GM12872 (cell line): ENCODE measurements around the gene TPRG1.

Experiments
- CTCF ChIP-seq: IDR thresholded peaks from 3 replicates; pipeline ENCODE4 v1.5.1; 2011; ENCODE audit warnings: low read depth, mild to moderate bottlenecking, low read length, moderate library complexity; ENCODE audit not compliant: insufficient read depth

Gene TPRG1

GRCh38 chr3:189204937-189205336, 33.2 kb downstream of the TPRG1 start:
- TF ChIP-seq CTCF: no peak

GRCh38 chr3:189210251-189210770, 38.5 kb downstream of the TPRG1 start:
- TF ChIP-seq CTCF: no peak

GRCh38 chr3:189212681-189213080, 40.9 kb downstream of the TPRG1 start:
- TF ChIP-seq CTCF: no peak

GRCh38 chr3:189214651-189215050, 42.9 kb downstream of the TPRG1 start:
- TF ChIP-seq CTCF: no peak

GRCh38 chr3:189222927-189223636, 51.3 kb downstream of the TPRG1 start:
- TF ChIP-seq CTCF: no peak

- TF ChIP-seq CTCF: no peak
These were observed 53.7 kb downstream of the TPRG1 start for GRCh38 chr3:189225431-189225830.

GRCh38 chr3:189227249-189227648, 55.5 kb downstream of the TPRG1 start:
- no peak for TF ChIP-seq CTCF
